Stimulated activated CD4-positive, alpha-beta T cell treated with anti-CD3 and anti-CD28 coated beads, Interleukin-2, amount 100 ng/mL, for 24 hours (primary cell): ENCODE results near the gene KCNC1.

Experiments used
- DNase-seq, 2 donors: peaks; one replicate each; pipeline ENCODE4 v3.0.0-alpha.2; 2020

Gene KCNC1

GRCh38 chr11:17718015-17718414 is 16.6 kb upstream of the KCNC1 start:
- DNase-seq = no peak

GRCh38 chr11:17718510-17718962 is 16.0 kb upstream of the KCNC1 start:
- no peak for DNase-seq

GRCh38 chr11:17719028-17719937 is 15.3 kb upstream of the KCNC1 start, which contains the start of gene MYOD1:
TSS of gene MYOD1 (plus strand) at chr11:17719571. CDS start at chr11:17719783, 212 bp downstream.
- no peak for DNase-seq

- DNase-seq = peak in 1 of 2 donors; percentile 18
These were observed 14.4 kb upstream of the KCNC1 start for GRCh38 chr11:17719938-17720795.

GRCh38 chr11:17720796-17721171 is 13.8 kb upstream of the KCNC1 start:
- no peak for DNase-seq

GRCh38 chr11:17721242-17721999 is 13.2 kb upstream of the KCNC1 start:
- no peak for DNase-seq

- no peak for DNase-seq
These were observed 12.5 kb upstream of the KCNC1 start for GRCh38 chr11:17722000-17722643.

- DNase-seq = no peak
These were observed 10.3 kb upstream of the KCNC1 start for GRCh38 chr11:17724020-17724908.

- DNase-seq = no peak
These were observed 9.4 kb upstream of the KCNC1 start for GRCh38 chr11:17725174-17725573.

GRCh38 chr11:17730137-17730536 is 4.4 kb upstream of the KCNC1 start:
- no peak for DNase-seq

GRCh38 chr11:17730608-17731462 is 3.7 kb upstream of the KCNC1 start:
- peak; percentile 70 to 79 for DNase-seq

- no peak for DNase-seq
These were observed 1.3 kb upstream of the KCNC1 start for GRCh38 chr11:17733261-17733660.

GRCh38 chr11:17734986-17735817 is 621 bp downstream of the KCNC1 start:
- DNase-seq = peak; percentile 27 to 62

- no peak for DNase-seq
These were observed 1.4 kb downstream of the KCNC1 start for GRCh38 chr11:17735818-17736578.

GRCh38 chr11:17736579-17736893 is 2.0 kb downstream of the KCNC1 start:
- DNase-seq = no peak

- DNase-seq = no peak
These were observed 2.6 kb downstream of the KCNC1 start for GRCh38 chr11:17736930-17737817.

GRCh38 chr11:17738151-17738973 is 3.8 kb downstream of the KCNC1 start:
- DNase-seq = no peak
